ENCODE measurements around the gene HS3ST3B1.

DNA sequence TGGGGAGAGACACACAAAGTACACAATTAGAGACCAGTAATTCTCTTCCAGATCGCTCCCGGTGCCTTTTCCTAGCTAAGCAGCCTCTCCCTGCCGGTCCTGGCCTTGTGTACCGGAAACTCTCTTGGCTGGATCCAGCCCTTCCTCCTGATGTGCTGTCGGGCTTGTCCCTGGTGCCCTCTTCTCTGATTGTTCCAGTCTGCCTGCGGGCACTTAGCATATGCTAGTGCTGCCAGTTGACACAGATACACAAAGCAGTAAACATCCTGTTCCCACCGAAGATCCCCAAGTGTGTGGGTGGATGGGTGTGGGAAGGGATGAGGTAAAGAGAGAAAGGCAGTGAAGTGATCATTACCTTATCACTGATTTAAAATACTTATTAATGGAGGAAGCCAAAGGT is 9.7 kb downstream of the HS3ST3B1 start:
- TF ChIP-seq, protein P1, sequence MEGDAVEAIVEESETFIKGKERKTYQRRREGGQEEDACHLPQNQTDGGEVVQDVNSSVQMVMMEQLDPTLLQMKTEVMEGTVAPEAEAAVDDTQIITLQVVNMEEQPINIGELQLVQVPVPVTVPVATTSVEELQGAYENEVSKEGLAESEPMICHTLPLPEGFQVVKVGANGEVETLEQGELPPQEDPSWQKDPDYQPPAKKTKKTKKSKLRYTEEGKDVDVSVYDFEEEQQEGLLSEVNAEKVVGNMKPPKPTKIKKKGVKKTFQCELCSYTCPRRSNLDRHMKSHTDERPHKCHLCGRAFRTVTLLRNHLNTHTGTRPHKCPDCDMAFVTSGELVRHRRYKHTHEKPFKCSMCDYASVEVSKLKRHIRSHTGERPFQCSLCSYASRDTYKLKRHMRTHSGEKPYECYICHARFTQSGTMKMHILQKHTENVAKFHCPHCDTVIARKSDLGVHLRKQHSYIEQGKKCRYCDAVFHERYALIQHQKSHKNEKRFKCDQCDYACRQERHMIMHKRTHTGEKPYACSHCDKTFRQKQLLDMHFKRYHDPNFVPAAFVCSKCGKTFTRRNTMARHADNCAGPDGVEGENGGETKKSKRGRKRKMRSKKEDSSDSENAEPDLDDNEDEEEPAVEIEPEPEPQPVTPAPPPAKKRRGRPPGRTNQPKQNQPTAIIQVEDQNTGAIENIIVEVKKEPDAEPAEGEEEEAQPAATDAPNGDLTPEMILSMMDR (IDR thresholded peaks at IDR 0.05): no peak
- TF ChIP-seq POLR2A (IDR thresholded peaks at IDR 0.05): no peak
